Mucosa of descending colon (tissue), 3 donors: Measurements from ENCODE around the gene SND1. TPM values are rescaled to one million over a fixed set of nuclear protein-coding genes. Genes with fewer than 3 reads are reported as not detected.

Source experiments
- ATAC-seq: fragments of 200-7000 bp; cut with Tn5 transposase; one replicate; pipeline ENCODE4 v1.9.1; 2020; ENCODE audit warnings: mild to moderate bottlenecking, moderate library complexity
- DNase-seq, 3 donors: peaks; one replicate each; pipeline ENCODE4 v3.0.0-alpha.2; 2020
- H3K36me3 ChIP-seq: fragments of 200-600 bp; one replicate; pipeline ENCODE4 v1.8.0; 2021; ENCODE audit warnings: low read depth, mild to moderate bottlenecking
- H3K4me1 ChIP-seq: fragments of 200-600 bp; one replicate; pipeline ENCODE4 v1.8.0; 2021; ENCODE audit warnings: low read depth, mild to moderate bottlenecking
- H3K4me3 ChIP-seq: fragments of 200-600 bp; one replicate; pipeline ENCODE4 v1.8.0; 2021; ENCODE audit warnings: mild to moderate bottlenecking
- H3K9me3 ChIP-seq: fragments of 200-600 bp; one replicate; pipeline ENCODE4 v1.8.0; 2021; ENCODE audit warnings: mild to moderate bottlenecking
- intact Hi-C, 2 donors: fragments of 100-400 bp; cut with DNase I in 1 of 2; cut with micrococcal nuclease in 1 of 2; formaldehyde crosslinking; loops; one replicate each; pipeline versions ENCODE4 v1.11.0 to v1.11.1; 2022; cut with DNase I, micrococcal nuclease
- total RNA-seq, 3 donors: library from RNA; stranded (reverse); fragmentation: NEBNext Ultra II Directional in 2 of 3; extraction: Animal tissue kit (Norgen Biotek cat#: 25700) in 2 of 3; gene quantifications; one replicate each; pipeline versions ENCODE4 v1.2.1 to v1.2.4, GENCODE V29; 2021 to 2023
- TF ChIP-seq, protein P1 (sequence below): fragments of 200-600 bp; IDR thresholded peaks from one replicate; pipeline ENCODE4 v1.8.0; 2022; ENCODE audit warnings: antibody characterized with exemption, mild to moderate bottlenecking
- donor health status: DM: no; HTN: no; CAD: no; lungs with moderate emphysema.
- donor health status: DM: no; HTN: no; CAD: no.
- donor health status: DM: no; HTN: yes; CAD: no.

SND1 gene
- total RNA-seq, 3 donors from 2014 or later, result 99.0 to 131 (median 106) TPM

DNA sequence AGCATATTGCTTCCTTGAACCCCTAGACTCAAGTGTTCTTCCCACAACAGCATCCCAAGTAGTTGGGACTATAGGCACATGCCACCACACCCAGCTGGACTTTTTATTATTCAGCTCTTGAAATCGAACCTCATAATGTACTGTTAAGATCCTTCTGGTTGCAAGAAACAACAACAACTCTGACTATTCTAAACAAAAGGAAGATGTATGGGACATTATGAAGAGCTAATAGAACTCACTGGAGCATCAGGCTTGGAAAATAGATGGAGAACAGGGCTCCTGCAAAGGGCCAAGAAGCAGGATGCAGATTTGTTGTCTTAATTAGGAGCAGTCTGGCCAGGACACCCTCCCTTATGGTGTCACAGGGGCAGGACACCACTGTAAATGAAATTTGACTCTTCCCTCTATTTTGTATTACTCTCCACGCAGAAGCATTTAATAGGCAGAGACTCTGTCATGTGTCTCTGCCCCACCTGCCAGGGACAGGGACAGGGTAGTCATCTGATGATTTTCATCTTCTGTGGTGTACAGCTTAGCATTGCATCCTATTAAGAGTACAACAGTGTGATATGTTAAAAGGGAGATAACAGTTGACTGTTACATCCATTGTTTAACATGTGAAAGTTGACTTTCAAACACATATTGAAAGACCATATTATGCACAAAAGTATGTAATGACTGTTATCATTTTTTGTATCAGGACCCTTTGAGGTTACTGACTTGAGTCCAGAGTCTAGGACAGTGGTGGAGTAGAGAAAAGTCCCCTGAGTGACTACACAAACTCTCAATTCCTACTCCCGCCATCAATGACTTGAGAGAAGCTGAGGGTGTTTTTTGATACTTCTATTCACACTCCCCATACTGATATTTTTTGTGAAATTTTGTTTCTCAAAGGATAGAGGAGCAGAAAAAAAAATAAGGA, 222.0 kb downstream of the SND1 start:
- intact Hi-C loops, result no loop called here
- H3K4me1 ChIP-seq, result no peaks in the 10 kb centered on the region
- TF ChIP-seq, protein P1, sequence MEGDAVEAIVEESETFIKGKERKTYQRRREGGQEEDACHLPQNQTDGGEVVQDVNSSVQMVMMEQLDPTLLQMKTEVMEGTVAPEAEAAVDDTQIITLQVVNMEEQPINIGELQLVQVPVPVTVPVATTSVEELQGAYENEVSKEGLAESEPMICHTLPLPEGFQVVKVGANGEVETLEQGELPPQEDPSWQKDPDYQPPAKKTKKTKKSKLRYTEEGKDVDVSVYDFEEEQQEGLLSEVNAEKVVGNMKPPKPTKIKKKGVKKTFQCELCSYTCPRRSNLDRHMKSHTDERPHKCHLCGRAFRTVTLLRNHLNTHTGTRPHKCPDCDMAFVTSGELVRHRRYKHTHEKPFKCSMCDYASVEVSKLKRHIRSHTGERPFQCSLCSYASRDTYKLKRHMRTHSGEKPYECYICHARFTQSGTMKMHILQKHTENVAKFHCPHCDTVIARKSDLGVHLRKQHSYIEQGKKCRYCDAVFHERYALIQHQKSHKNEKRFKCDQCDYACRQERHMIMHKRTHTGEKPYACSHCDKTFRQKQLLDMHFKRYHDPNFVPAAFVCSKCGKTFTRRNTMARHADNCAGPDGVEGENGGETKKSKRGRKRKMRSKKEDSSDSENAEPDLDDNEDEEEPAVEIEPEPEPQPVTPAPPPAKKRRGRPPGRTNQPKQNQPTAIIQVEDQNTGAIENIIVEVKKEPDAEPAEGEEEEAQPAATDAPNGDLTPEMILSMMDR, result no peak
- H3K36me3 ChIP-seq, result no peaks in the 10 kb centered on the region
- no peak for ATAC-seq
- no peak overlapping the region for H3K4me3 ChIP-seq
- no peaks in the 10 kb centered on the region for H3K9me3 ChIP-seq
- no peak for DNase-seq

DNA sequence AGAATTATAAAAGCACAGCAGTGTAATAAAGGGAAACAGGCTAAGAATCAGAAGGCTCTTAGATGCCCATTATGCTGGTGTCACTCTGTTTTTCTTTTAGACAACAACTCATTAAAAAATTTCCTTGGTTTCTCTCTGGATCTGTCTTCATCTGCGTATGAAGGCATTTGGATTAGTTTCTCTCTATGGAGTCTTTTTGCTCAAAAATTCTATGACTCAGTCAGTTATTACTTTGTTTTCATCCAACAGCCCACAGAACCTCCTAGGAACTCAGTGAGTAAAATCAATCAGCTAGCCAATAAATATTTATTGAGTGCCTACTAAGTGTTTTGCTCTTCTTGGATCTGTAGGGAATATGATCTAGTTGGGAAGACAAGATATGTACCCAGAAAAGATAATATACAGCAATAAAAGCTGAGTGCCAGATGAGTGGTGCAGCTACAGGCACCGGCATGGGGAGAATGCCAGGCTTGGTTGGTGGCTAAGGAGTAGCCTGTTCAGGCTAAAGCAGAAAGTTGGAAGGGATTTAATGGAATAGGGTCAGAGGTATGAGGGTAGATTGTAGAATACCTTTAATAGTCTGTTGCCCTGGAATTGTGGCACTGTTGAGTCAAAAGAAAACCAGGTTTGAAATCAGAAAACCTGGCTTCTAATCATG, 223.1 kb downstream of the SND1 start:
- intact Hi-C loops, result no loop called here
- Histone ChIP-seq H3K4me1 (no peaks in the 10 kb centered on the region), H3K4me3 (no peak overlapping the region), H3K36me3 (no peaks in the 10 kb centered on the region), H3K9me3 (no peaks in the 10 kb centered on the region)
- DNase-seq, result no peak
- TF ChIP-seq, protein P1, result no peak
- ATAC-seq, result no peak

DNA sequence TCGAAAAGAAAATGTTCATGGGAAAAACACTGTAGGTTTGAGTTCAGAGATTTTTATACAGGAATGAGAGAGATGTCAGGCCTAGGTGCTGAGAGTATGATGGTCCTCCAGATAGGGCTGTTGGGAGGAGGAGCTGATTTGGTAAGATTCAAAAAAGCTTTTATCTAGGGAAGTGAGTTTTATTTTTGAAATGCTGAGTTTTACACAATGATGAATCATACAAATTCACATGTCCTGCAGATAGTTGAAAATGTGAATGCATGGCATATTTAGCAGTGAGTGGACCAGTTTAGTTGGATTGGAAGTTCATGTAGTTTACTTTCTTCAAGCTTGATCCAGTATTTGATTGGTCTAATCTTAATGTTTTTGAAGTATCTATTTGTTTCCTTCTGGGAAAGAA, 224.4 kb downstream of the SND1 start:
- Histone ChIP-seq H3K4me3 (no peak overlapping the region), H3K9me3 (no peaks in the 10 kb centered on the region), H3K36me3 (no peaks in the 10 kb centered on the region), H3K4me1 (no peaks in the 10 kb centered on the region)
- ATAC-seq (no peak), DNase-seq (no peak)
- TF ChIP-seq, protein P1, result no peak
- intact Hi-C loops, result no loop called here

DNA sequence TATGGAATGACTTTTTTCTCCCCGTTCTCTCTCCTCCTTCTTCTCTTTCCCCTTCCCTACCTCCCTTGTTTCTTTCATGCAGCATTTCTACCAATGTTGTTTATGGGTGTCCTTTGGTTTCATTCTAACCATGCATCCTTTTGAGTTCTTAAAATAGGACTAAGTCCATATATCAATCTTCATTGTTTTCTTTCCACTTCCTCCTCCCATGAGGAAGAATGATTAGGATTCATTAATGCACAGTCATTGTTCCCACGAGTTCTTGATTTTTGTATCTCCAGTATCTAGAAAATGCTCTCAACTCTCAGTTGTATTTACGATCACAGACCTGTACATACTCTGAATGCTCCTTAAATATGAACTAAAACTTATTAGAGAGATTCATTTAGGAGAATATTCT, 226.0 kb downstream of the SND1 start:
- H3K4me3 ChIP-seq, result no peak overlapping the region
- DNase-seq, result no peak
- TF ChIP-seq, protein P1, result no peak
- intact Hi-C loops, result no loop called here
- H3K9me3 ChIP-seq, result no peaks in the 10 kb centered on the region
- no peaks in the 10 kb centered on the region for H3K4me1 ChIP-seq
- no peaks in the 10 kb centered on the region for H3K36me3 ChIP-seq
- ATAC-seq, result no peak

DNA sequence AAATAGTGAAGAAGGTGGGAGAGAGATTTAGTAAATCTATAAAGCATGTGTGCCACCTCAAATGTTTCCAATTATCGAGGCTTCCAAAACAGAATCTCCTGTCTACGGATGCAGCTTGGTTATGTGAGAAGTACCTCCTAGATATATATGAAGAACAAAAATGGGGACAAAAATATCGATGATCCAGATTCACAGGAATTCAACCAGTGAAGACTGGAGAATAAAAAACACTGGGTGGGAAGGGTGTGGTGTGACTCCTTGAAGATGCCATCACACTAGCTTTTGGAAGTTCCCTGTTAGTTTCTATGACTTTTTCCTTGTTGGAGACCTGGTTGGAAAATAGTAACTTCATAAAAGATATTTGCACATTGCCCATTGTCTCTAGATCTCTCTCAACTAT, 226.8 kb downstream of the SND1 start:
- ATAC-seq, result no peak
- TF ChIP-seq, protein P1, result no peak
- Histone ChIP-seq H3K36me3 (no peaks in the 10 kb centered on the region), H3K4me1 (peaks cover 2% of the 10 kb centered on the region), H3K9me3 (no peaks in the 10 kb centered on the region), H3K4me3 (no peak overlapping the region)
- intact Hi-C loops, result no loop called here
- no peak for DNase-seq
